Epidermal melanocyte (primary cell): ENCODE measurements around the gene CCDC110.

ENCODE experiments used
- DNase-seq: peaks from one replicate; pipeline ENCODE4 v3.0.0; 2011; ENCODE audit warnings: low spot score; ENCODE audit not compliant: insufficient read length

Gene CCDC110

GRCh38 chr4:185472103-185472542 is 590 bp upstream of the CCDC110 start:
- DNase-seq, result no peak

- no peak for DNase-seq
These were observed 885 bp downstream of the CCDC110 start for GRCh38 chr4:185470501-185471195.

- no peak for DNase-seq
These were observed 1.9 kb downstream of the CCDC110 start for GRCh38 chr4:185469580-185470154.

- no peak for DNase-seq
These were observed 2.5 kb downstream of the CCDC110 start for GRCh38 chr4:185468999-185469398.

GRCh38 chr4:185467991-185468390 is 3.5 kb downstream of the CCDC110 start:
- no peak for DNase-seq

GRCh38 chr4:185467101-185467500 is 4.4 kb downstream of the CCDC110 start:
- no peak for DNase-seq

GRCh38 chr4:185465707-185466106 is 5.8 kb downstream of the CCDC110 start:
- no peak for DNase-seq

GRCh38 chr4:185464887-185465286 is 6.6 kb downstream of the CCDC110 start:
- no peak for DNase-seq

- no peak for DNase-seq
These were observed 7.3 kb downstream of the CCDC110 start for GRCh38 chr4:185464183-185464582.

GRCh38 chr4:185463541-185463940 is 8.0 kb downstream of the CCDC110 start:
- DNase-seq, result no peak

- no peak for DNase-seq
These were observed 10.0 kb downstream of the CCDC110 start for GRCh38 chr4:185461565-185461964.

- no peak for DNase-seq
These were observed 14.4 kb downstream of the CCDC110 start for GRCh38 chr4:185457136-185457535.

- DNase-seq, result no peak
These were observed 15.4 kb downstream of the CCDC110 start for GRCh38 chr4:185456131-185456530.

GRCh38 chr4:185445209-185445608 is 26.3 kb downstream of the CCDC110 start:
- DNase-seq, result no peak

- no peak for DNase-seq
These were observed 30.1 kb downstream of the CCDC110 start for GRCh38 chr4:185441479-185441878.

GRCh38 chr4:185437809-185438208 is 33.7 kb downstream of the CCDC110 start:
- DNase-seq, result no peak

GRCh38 chr4:185435466-185435865 is 36.1 kb downstream of the CCDC110 start:
- no peak for DNase-seq

- no peak for DNase-seq
These were observed 41.9 kb downstream of the CCDC110 start for GRCh38 chr4:185429660-185430059.

GRCh38 chr4:185426960-185427688 is 44.4 kb downstream of the CCDC110 start:
- DNase-seq, result no peak

- DNase-seq, result peak; percentile 49
These were observed 45.7 kb downstream of the CCDC110 start, which contains the start of gene UFSP2 for GRCh38 chr4:185425647-185426352. UFSP2 (minus strand) TSS chr4:185425964; CDS start chr4:185425868, 96 bp downstream.

- no peak for DNase-seq
These were observed 46.5 kb downstream of the CCDC110 start for GRCh38 chr4:185424905-185425646.
